Ascending aorta (tissue), 2 donors: ENCODE data around the gene RAVER2. TPM values are rescaled to one million over a fixed set of nuclear protein-coding genes. Genes with fewer than 3 reads are reported as not detected.

Experiments used
- DNase-seq, 2 donors: peaks; one replicate each; pipeline ENCODE4 v3.0.0-alpha.2; 2019; ENCODE audit warnings: low spot score in 2 of 2
- H3K27ac ChIP-seq, 2 donors: fragments of 200-600 bp; sonication (generic); one replicate each; pipeline ENCODE4 v1.5.1; 2016 to 2017; ENCODE audit warnings: mild to moderate bottlenecking in 1 of 2
- H3K27me3 ChIP-seq: fragments of 200-600 bp; sonication (generic); one replicate; pipeline ENCODE4 v1.5.1; 2017
- H3K36me3 ChIP-seq, 2 donors: fragments of 200-600 bp; sonication (generic); one replicate each; pipeline ENCODE4 v1.5.1; 2016
- H3K4me1 ChIP-seq, 2 donors: fragments of 200-600 bp; sonication (generic); one replicate each; pipeline ENCODE4 v1.5.1; 2016 to 2017; ENCODE audit warnings: mild to moderate bottlenecking in 1 of 2
- H3K4me3 ChIP-seq, 2 donors: fragments of 200-600 bp; sonication (generic); one replicate each; pipeline ENCODE4 v1.5.1; 2016 to 2017; ENCODE audit warnings: mild to moderate bottlenecking in 1 of 2
- H3K9me3 ChIP-seq, 2 donors: fragments of 200-600 bp; sonication (generic); one replicate each; pipeline ENCODE4 v1.5.1; 2016
- CTCF ChIP-seq, 3 experiments: fragments of 200-600 bp in 2 of 3; fragments of 450-650 bp in 1 of 3; sonication (generic) in 2 of 3; IDR thresholded peaks; one replicate each; pipeline ENCODE4 v1.5.1; 2016 to 2019; ENCODE audit warnings: antibody characterized with exemption in 3 of 3, mild to moderate bottlenecking in 1 of 3, moderate library complexity in 1 of 3
- intact Hi-C: fragments of 100-400 bp; cut with DNase I; formaldehyde crosslinking; loops from one replicate; pipeline ENCODE4 v1.15.1; 2023
- total RNA-seq: library from RNA; depleted of rRNA; stranded (reverse); fragments of >200 nt; gene quantifications from one replicate; pipeline ENCODE4 v1.1.0, GENCODE V29; 2016

RAVER2 gene
- total RNA-seq, 1 donor from 2014 or later: 17.7 TPM

- intact Hi-C loops: loop anchor here (2.0 to 10.0 kb wide), 3 partner anchors 59 to 319 kb away; no protein-coding TSS in a partner anchor
- Histone ChIP-seq H3K27ac (peak overlapping the region; percentile 86 to 90), H3K36me3 (no peaks in the 10 kb centered on the region), H3K9me3 (no peaks in the 10 kb centered on the region), H3K27me3 (no peaks in the 10 kb centered on the region), H3K4me1 (peaks cover 0 to 20% of the 10 kb centered on the region in 2 donors), H3K4me3 (peak overlapping the region; percentile 84 to 87)
- no peak for TF ChIP-seq CTCF (IDR thresholded peaks at IDR 0.05)
- peak in 1 of 2 donors; percentile 62 for DNase-seq
These were observed 508 bp downstream of the RAVER2 start for GRCh38 chr1:64745181-64745985.

GRCh38 chr1:64745986-64746940, 1.4 kb downstream of the RAVER2 start:
- Histone ChIP-seq H3K27me3 (no peaks in the 10 kb centered on the region), H3K27ac (peak overlapping the region; percentile 86 to 90), H3K36me3 (no peaks in the 10 kb centered on the region), H3K4me3 (peak overlapping the region; percentile 84 to 87), H3K4me1 (peaks cover 0 to 20% of the 10 kb centered on the region in 2 donors), H3K9me3 (no peaks in the 10 kb centered on the region)
- intact Hi-C loops: loop anchor here (2.0 to 10.0 kb wide), 3 partner anchors 59 to 319 kb away; no protein-coding TSS in a partner anchor
- TF ChIP-seq CTCF (IDR thresholded peaks at IDR 0.05): no peak
- no peak for DNase-seq

GRCh38 chr1:64748222-64748621, 3.3 kb downstream of the RAVER2 start:
- Histone ChIP-seq H3K36me3 (no peaks in the 10 kb centered on the region), H3K4me3 (no peak overlapping the region), H3K27me3 (no peaks in the 10 kb centered on the region), H3K27ac (no peak overlapping the region), H3K4me1 (peaks cover 0 to 20% of the 10 kb centered on the region in 2 donors), H3K9me3 (no peaks in the 10 kb centered on the region)
- DNase-seq: no peak
- TF ChIP-seq CTCF (IDR thresholded peaks at IDR 0.05): no peak
- intact Hi-C loops: loop anchor here (10.0 kb wide), 1 partner anchor 317 kb away; no protein-coding TSS in a partner anchor

GRCh38 chr1:64748706-64749105, 3.8 kb downstream of the RAVER2 start:
- H3K4me1 ChIP-seq: peaks cover 0 to 20% of the 10 kb centered on the region in 2 donors
- no peak for TF ChIP-seq CTCF (IDR thresholded peaks at IDR 0.05)
- H3K27me3 ChIP-seq: no peaks in the 10 kb centered on the region
- no peaks in the 10 kb centered on the region for H3K36me3 ChIP-seq
- H3K4me3 ChIP-seq: no peak overlapping the region
- DNase-seq: no peak
- H3K9me3 ChIP-seq: no peaks in the 10 kb centered on the region
- intact Hi-C loops: loop anchor here (10.0 kb wide), 1 partner anchor 316 kb away; no protein-coding TSS in a partner anchor
- no peak overlapping the region for H3K27ac ChIP-seq

GRCh38 chr1:64750092-64750491, 5.2 kb downstream of the RAVER2 start:
- intact Hi-C loops: no loop called here
- no peaks in the 10 kb centered on the region for H3K27me3 ChIP-seq
- DNase-seq: no peak
- no peaks in the 10 kb centered on the region for H3K36me3 ChIP-seq
- no peak overlapping the region for H3K4me3 ChIP-seq
- no peaks in the 10 kb centered on the region for H3K9me3 ChIP-seq
- H3K4me1 ChIP-seq: peaks cover 0 to 16% of the 10 kb centered on the region in 2 donors
- no peak for TF ChIP-seq CTCF (IDR thresholded peaks at IDR 0.05)
- H3K27ac ChIP-seq: no peak overlapping the region
